Heart left ventricle (tissue), 13 donors: Measurements from ENCODE around the gene CALML6.

Experiments
- CTCF ChIP-seq, 12 donors: fragments of 200-600 bp; sonication (generic) in 4 of 12; IDR thresholded peaks; one replicate each; pipeline versions ENCODE4 v1.5.0 to v1.8.0; 2018 to 2022; ENCODE audit warnings: antibody characterized with exemption in 12 of 12, mild to moderate bottlenecking in 5 of 12
- POLR2A ChIP-seq, 2 donors: fragments of 450-650 bp; IDR thresholded peaks; one replicate each; pipeline ENCODE4 v1.6.1; 2017; ENCODE audit warnings: antibody characterized with exemption in 2 of 2, mild to moderate bottlenecking in 2 of 2, moderate library complexity in 2 of 2
- donor health status: ischemic (EF 13 %, LVEDD 7.1; RV severe dilation, severe dysfunction).
- donor health status: DM: no; HTN: yes; CAD: no.
- donor health status: DM: no; HTN: no; CAD: no.
- donor health status: ischemic (EF 25% LVEDD 6.9; RV normal size, moderate dysfunction).
- donor health status: ischemic (EF 25% LVEDD 5.7; RV mildly dilated, moderate dysfunction).
- donor health status: ischemic (EF 35%, LVEDD 5.7; RV mildly dilated, moderate dysfunction).
- donor health status: nonischemic (EF 11% LVEDD 7.7; RV severe dilation, severe dysfunction).
- donor health status: DM: yes; HTN: yes; CAD: no.
- donor health status: PGD.
- donor health status: ischemic (EF 29% LVEDD 5.4; RV normal size, mild dysfunction).
- donor health status: nonischemic (EF 23%, LVEDD 6.1; RV moderate dilation, normal function).

GRCh38 chr1:1889847-1890505 lies 25.1 kb upstream of the CALML6 start:
- TF ChIP-seq CTCF (IDR thresholded peaks at IDR 0.05) (no peak), POLR2A (IDR thresholded peaks at IDR 0.05) (no peak)
